ENCODE measurements around the gene MAP4K4. TPM values are rescaled to one million over a fixed set of nuclear protein-coding genes. Genes with fewer than 3 reads are reported as not detected.

The MAP4K4 gene
- total RNA-seq, 1 donor from 2014 or later: 232 TPM

DNA sequence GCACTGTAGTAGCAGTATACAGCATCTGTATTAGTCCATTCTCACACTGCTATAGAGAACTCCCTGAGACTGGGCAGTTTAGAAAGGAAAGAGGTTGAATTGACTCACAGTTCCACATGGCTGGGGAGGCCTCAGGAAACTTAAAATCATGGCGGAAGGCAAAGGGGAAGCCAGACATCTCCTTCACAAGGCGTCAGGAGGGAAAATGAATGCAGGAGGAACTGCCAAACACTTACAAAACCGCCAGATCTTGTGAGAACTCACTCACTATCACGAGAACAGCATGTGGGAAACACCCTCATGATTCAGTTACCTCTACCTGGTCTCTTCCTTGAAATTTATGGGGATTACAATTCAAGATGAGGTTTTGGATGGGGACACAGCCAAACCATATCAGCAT, 25.4 kb downstream of the MAP4K4 start:
- DNase-seq: no peak
- ATAC-seq (ENCODE audit: low read depth): peak; percentile 14
- Mint-ChIP-seq H3K9me3 (peaks cover 3% of the 10 kb centered on the region), H3K4me3 (peak overlapping the region; percentile 44), H3K27me3 (no peaks in the 10 kb centered on the region), H3K27ac (peak overlapping the region; percentile 94), H3K4me1 (peaks cover 100% of the 10 kb centered on the region), H3K36me3 (ENCODE audit: low read depth) (peaks cover 29% of the 10 kb centered on the region)
- CTCF ChIA-PET: no interaction called here
- intact Hi-C loops (cut with micrococcal nuclease): no loop called here
- TF ChIP-seq, protein P1, sequence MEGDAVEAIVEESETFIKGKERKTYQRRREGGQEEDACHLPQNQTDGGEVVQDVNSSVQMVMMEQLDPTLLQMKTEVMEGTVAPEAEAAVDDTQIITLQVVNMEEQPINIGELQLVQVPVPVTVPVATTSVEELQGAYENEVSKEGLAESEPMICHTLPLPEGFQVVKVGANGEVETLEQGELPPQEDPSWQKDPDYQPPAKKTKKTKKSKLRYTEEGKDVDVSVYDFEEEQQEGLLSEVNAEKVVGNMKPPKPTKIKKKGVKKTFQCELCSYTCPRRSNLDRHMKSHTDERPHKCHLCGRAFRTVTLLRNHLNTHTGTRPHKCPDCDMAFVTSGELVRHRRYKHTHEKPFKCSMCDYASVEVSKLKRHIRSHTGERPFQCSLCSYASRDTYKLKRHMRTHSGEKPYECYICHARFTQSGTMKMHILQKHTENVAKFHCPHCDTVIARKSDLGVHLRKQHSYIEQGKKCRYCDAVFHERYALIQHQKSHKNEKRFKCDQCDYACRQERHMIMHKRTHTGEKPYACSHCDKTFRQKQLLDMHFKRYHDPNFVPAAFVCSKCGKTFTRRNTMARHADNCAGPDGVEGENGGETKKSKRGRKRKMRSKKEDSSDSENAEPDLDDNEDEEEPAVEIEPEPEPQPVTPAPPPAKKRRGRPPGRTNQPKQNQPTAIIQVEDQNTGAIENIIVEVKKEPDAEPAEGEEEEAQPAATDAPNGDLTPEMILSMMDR (IDR thresholded peaks at IDR 0.05): no peak
- POLR2A ChIA-PET: interaction anchor here (1.1 to 1.5 kb wide), 4 partner anchors 17 to 29 kb away, joined by 4 to 9 read pairs (median 4); partner anchors contain the start of gene MAP4K4

DNA sequence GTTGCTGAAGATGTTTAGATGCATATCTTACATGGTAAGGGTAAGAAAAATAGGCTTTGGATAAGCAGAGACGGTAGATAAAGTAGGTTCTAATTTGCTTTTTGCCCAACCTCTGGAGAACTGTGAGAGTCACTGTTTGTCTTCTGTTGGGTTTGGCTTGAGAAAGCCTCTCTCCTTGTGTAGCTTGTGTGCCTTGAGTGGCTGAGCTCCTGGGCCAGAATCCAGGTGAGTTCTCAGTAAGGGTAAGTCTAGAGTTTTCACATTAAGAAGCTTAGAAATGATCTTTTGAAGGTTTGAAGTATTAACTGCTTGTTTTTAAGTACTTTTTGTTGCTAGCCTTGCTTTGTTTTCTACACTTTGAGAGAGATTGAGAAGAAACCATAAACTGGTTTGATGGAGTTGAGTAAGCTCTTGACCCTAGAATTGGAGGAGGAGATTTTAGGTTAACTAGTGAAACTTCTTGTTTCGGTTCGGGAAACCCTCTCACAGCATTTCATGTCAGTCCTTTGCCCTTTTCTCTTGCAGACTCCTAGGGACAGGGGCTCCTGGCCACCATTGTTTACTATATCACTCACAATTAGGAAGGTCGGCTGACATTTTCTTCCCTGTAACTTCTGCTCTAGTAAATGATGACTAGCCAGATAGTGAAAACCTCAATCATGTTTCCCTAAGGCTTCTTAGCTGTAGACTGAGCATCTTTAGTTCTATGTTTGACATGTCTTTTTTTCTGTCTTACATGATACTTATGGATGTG, 26.0 kb downstream of the MAP4K4 start:
- peaks cover 3% of the 10 kb centered on the region for H3K9me3 Mint-ChIP-seq
- TF ChIP-seq, protein P1 (IDR thresholded peaks at IDR 0.05): no peak
- DNase-seq (no peak), ATAC-seq (ENCODE audit: low read depth) (no peak)
- H3K27ac Mint-ChIP-seq: peak overlapping the region; percentile 94
- ChIA-PET POLR2A (interaction anchor here (0.8 to 1.5 kb wide), 6 partner anchors 12 to 58 kb away, joined by 3 to 9 read pairs (median 4); partner anchors contain the start of gene MAP4K4), CTCF (no interaction called here)
- H3K4me3 Mint-ChIP-seq: peak overlapping the region; percentile 71
- no peaks in the 10 kb centered on the region for H3K27me3 Mint-ChIP-seq
- intact Hi-C loops (cut with micrococcal nuclease): no loop called here
- peaks cover 29% of the 10 kb centered on the region for H3K36me3 Mint-ChIP-seq (ENCODE audit: low read depth)
- peaks cover 100% of the 10 kb centered on the region for H3K4me1 Mint-ChIP-seq

DNA sequence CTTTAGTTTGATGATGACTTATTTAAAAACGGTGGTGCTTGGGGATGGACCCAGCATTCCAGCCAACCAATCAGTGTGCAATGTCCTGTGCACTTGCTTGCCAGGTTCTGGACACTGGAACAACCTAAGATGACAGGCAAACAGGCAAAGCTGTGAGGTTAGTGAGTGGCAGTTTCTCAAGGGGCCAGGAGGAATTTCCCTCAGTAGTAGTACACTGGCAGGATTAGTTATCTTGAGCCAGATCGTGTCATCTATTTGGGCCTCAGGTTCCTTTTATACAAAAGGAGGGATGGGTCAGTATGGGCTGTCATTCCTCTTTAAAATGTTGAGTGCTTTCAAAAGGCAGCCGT, 26.6 kb downstream of the MAP4K4 start:
- Mint-ChIP-seq H3K4me1 (peaks cover 100% of the 10 kb centered on the region), H3K27ac (peak overlapping the region; percentile 94), H3K9me3 (peaks cover 3% of the 10 kb centered on the region), H3K36me3 (ENCODE audit: low read depth) (peaks cover 28% of the 10 kb centered on the region), H3K27me3 (no peaks in the 10 kb centered on the region), H3K4me3 (peak overlapping the region; percentile 71)
- no peak for DNase-seq
- no peak for ATAC-seq (ENCODE audit: low read depth)
- intact Hi-C loops (cut with micrococcal nuclease): no loop called here
- POLR2A ChIA-PET: interaction anchor here (1.1 to 1.5 kb wide), 6 partner anchors 10 to 57 kb away, joined by 3 to 9 read pairs (median 4); partner anchors contain the start of gene MAP4K4
- CTCF ChIA-PET: no interaction called here
- TF ChIP-seq, protein P1 (IDR thresholded peaks at IDR 0.05): no peak

DNA sequence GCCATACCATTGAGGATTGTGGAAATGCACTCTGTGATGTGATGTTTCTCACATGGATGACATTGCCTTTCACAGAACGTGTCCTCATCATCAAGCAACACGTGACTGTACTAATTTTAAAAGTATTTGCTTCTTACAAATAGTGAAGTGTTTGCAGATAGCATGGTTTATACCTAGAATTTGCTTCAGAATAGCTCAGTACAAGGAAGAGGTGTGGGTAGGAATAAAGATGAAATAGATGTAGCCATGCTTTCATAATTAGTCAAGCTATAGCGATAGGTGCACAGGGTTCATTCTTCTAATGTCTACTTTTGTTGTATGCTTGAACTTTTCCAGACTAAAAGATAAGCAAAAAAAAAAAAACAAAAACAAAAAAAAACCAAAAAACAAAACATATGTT, 27.5 kb downstream of the MAP4K4 start:
- H3K4me3 Mint-ChIP-seq: no peak overlapping the region
- TF ChIP-seq, protein P1 (IDR thresholded peaks at IDR 0.05): no peak
- ChIA-PET CTCF (interaction anchor here (1.2 to 1.4 kb wide), 2 partner anchors 21 to 306 kb away, joined by 3 to 6 read pairs; no protein-coding TSS in a partner anchor), POLR2A (interaction anchor here (0.5 to 1.5 kb wide), 4 partner anchors 9 to 31 kb away, joined by 3 to 9 read pairs (median 5); partner anchors contain the start of gene MAP4K4)
- DNase-seq (no peak), ATAC-seq (ENCODE audit: low read depth) (no peak)
- intact Hi-C loops (cut with micrococcal nuclease): no loop called here
- peaks cover 26% of the 10 kb centered on the region for H3K36me3 Mint-ChIP-seq (ENCODE audit: low read depth)
- H3K9me3 Mint-ChIP-seq: peaks cover 3% of the 10 kb centered on the region
- peak overlapping the region; percentile 70 for H3K27ac Mint-ChIP-seq
- H3K4me1 Mint-ChIP-seq: peaks cover 100% of the 10 kb centered on the region
- no peaks in the 10 kb centered on the region for H3K27me3 Mint-ChIP-seq

DNA sequence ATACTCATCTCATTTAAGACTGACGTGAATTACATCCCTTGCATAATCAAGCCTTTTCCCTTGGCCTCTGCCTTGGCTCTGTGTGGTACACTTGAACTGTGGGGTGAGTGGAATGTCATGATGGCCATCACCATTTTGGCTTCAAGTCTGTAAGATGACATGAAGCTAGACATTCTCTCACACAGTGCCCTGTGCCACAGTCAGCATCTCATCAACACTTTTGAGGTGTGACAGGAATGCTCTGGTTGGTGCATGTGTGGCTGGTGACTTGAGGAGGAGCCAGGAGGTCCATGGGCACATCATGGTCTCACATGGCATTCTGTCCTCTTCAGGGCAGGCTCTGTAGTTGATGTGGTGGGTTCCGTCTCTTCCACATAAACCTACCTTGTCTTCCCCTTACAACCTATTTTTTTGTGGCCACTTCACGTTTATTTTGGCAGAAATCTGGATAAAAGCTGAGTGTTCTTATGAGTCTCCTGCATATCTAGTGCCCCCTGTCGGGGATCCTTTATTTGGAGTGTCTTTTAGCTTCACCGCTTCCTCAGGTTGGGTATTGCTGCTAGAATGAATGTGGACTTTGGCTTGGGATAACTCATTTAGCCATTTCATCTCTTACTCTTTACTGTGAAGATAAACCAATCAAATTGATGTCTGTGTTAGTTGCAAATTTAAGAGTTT, 28.1 kb downstream of the MAP4K4 start:
- H3K27me3 Mint-ChIP-seq: no peaks in the 10 kb centered on the region
- intact Hi-C loops (cut with micrococcal nuclease): loop anchor here (1.0 kb wide), 1 partner anchor 306 kb away; no protein-coding TSS in a partner anchor
- ATAC-seq (ENCODE audit: low read depth) (no peak), DNase-seq (no peak)
- H3K9me3 Mint-ChIP-seq: peaks cover 3% of the 10 kb centered on the region
- ChIA-PET CTCF (interaction anchor here (0.8 to 1.4 kb wide), 8 partner anchors 8 to 307 kb away, joined by 3 to 7 read pairs (median 3); no protein-coding TSS in a partner anchor), POLR2A (interaction anchor here (0.5 to 1.5 kb wide), 3 partner anchors 26 to 31 kb away, joined by 4 to 9 read pairs (median 5); partner anchors contain the start of gene MAP4K4)
- TF ChIP-seq, protein P1 (IDR thresholded peaks at IDR 0.05): no peak
- peaks cover 26% of the 10 kb centered on the region for H3K36me3 Mint-ChIP-seq (ENCODE audit: low read depth)
- peaks cover 100% of the 10 kb centered on the region for H3K4me1 Mint-ChIP-seq
- peak overlapping the region; percentile 65 for H3K27ac Mint-ChIP-seq
- H3K4me3 Mint-ChIP-seq: no peak overlapping the region
